ENCODE results near the gene MANSC1.
A peak's percentile ranks its signal among the peaks of the same experiment; 100 is the strongest.
"Not testable (repeated sequence)": the region's sequence is repeated elsewhere in the genome, so short reads cannot be mapped to it uniquely, and the experiment has no call there.

The MANSC1 gene

GRCh38 chr12:12333407-12334366 lies 16.4 kb downstream of the MANSC1 start:
- peak; percentile 64 for DNase-seq (ENCODE audit: low read depth)
- H3K4me3 ChIP-seq (ENCODE audit: low read depth, low read length), result no peak overlapping the region

- DNase-seq (ENCODE audit: low read depth), result no peak
- no peak overlapping the region for H3K4me3 ChIP-seq (ENCODE audit: low read depth, low read length)
Measured at GRCh38 chr12:12331896-12332295, 18.1 kb downstream of the MANSC1 start.

GRCh38 chr12:12331244-12331771 lies 18.7 kb downstream of the MANSC1 start:
- DNase-seq (ENCODE audit: low read depth), result no peak
- no peak overlapping the region for H3K4me3 ChIP-seq (ENCODE audit: low read depth, low read length)

GRCh38 chr12:12327802-12328201 lies 22.2 kb downstream of the MANSC1 start:
- DNase-seq (ENCODE audit: low read depth), result no peak
- H3K4me3 ChIP-seq (ENCODE audit: low read depth, low read length), result no peak overlapping the region

GRCh38 chr12:12326262-12326661 lies 23.8 kb downstream of the MANSC1 start:
- no peak for DNase-seq (ENCODE audit: low read depth)
- no peak overlapping the region for H3K4me3 ChIP-seq (ENCODE audit: low read depth, low read length)

- H3K4me3 ChIP-seq (ENCODE audit: low read depth, low read length), result no peak overlapping the region
- no peak for DNase-seq (ENCODE audit: low read depth)
Measured at GRCh38 chr12:12323591-12323990, 26.5 kb downstream of the MANSC1 start.

- no peak overlapping the region for H3K4me3 ChIP-seq (ENCODE audit: low read depth, low read length)
- DNase-seq (ENCODE audit: low read depth), result no peak
Measured at GRCh38 chr12:12323118-12323517, 26.9 kb downstream of the MANSC1 start.

GRCh38 chr12:12319451-12320183 lies 30.4 kb downstream of the MANSC1 start:
- no peak for DNase-seq (ENCODE audit: low read depth)
- no peak overlapping the region for H3K4me3 ChIP-seq (ENCODE audit: low read depth, low read length)

- no peak overlapping the region for H3K4me3 ChIP-seq (ENCODE audit: low read depth, low read length)
- no peak for DNase-seq (ENCODE audit: low read depth)
Measured at GRCh38 chr12:12315838-12316237, 34.2 kb downstream of the MANSC1 start.

GRCh38 chr12:12310695-12311094 lies 39.3 kb downstream of the MANSC1 start:
- not testable (repeated sequence) for DNase-seq (ENCODE audit: low read depth); H3K4me3 ChIP-seq (ENCODE audit: low read depth, low read length)

GRCh38 chr12:12305568-12306300 lies 44.3 kb downstream of the MANSC1 start:
- no peak for DNase-seq (ENCODE audit: low read depth)
- H3K4me3 ChIP-seq (ENCODE audit: low read depth, low read length), result no peak overlapping the region

- no peak overlapping the region for H3K4me3 ChIP-seq (ENCODE audit: low read depth, low read length)
- DNase-seq (ENCODE audit: low read depth), result no peak
Measured at GRCh38 chr12:12302976-12303375, 47.1 kb downstream of the MANSC1 start.

- H3K4me3 ChIP-seq (ENCODE audit: low read depth, low read length), result no peak overlapping the region
- DNase-seq (ENCODE audit: low read depth), result no peak
Measured at GRCh38 chr12:12301122-12301521, 48.9 kb downstream of the MANSC1 start.

GRCh38 chr12:12297201-12297830 lies 52.7 kb downstream of the MANSC1 start:
- DNase-seq (ENCODE audit: low read depth), result no peak
- no peak overlapping the region for H3K4me3 ChIP-seq (ENCODE audit: low read depth, low read length)

- H3K4me3 ChIP-seq (ENCODE audit: low read depth, low read length), result no peak overlapping the region
- no peak for DNase-seq (ENCODE audit: low read depth)
Measured at GRCh38 chr12:12294215-12295005, 55.6 kb downstream of the MANSC1 start.

- H3K4me3 ChIP-seq (ENCODE audit: low read depth, low read length), result no peak overlapping the region
- DNase-seq (ENCODE audit: low read depth), result no peak
Measured at GRCh38 chr12:12290206-12290605, 59.8 kb downstream of the MANSC1 start.

- H3K4me3 ChIP-seq (ENCODE audit: low read depth, low read length), result no peak overlapping the region
- DNase-seq (ENCODE audit: low read depth), result no peak
Measured at GRCh38 chr12:12286441-12286840, 63.6 kb downstream of the MANSC1 start.

- H3K4me3 ChIP-seq (ENCODE audit: low read depth, low read length), result no peak overlapping the region
- no peak for DNase-seq (ENCODE audit: low read depth)
Measured at GRCh38 chr12:12282761-12283425, 67.1 kb downstream of the MANSC1 start.
